Right renal cortex interstitium (tissue), 3 donors: Measurements from ENCODE around the gene NAA40. TPM values are rescaled to one million over a fixed set of nuclear protein-coding genes. Genes with fewer than 3 reads are reported as not detected.

Source experiments
- DNase-seq, 3 donors: peaks; one replicate each; pipeline ENCODE4 v3.0.0-alpha.2; 2013; ENCODE audit warnings: low read depth in 3 of 3, low spot score in 2 of 3
- polyA plus RNA-seq, 3 donors: library from polyadenylated mRNA; unstranded; fragments of 120-200 nt; gene quantifications; one replicate each; pipeline ENCODE4 v1.2.1, GENCODE V29; 2013; ENCODE audit not compliant: insufficient read length in 3 of 3

Gene NAA40
- polyA plus RNA-seq, 3 donors = 26.5 to 32.0 (median 30.2) TPM

DNA sequence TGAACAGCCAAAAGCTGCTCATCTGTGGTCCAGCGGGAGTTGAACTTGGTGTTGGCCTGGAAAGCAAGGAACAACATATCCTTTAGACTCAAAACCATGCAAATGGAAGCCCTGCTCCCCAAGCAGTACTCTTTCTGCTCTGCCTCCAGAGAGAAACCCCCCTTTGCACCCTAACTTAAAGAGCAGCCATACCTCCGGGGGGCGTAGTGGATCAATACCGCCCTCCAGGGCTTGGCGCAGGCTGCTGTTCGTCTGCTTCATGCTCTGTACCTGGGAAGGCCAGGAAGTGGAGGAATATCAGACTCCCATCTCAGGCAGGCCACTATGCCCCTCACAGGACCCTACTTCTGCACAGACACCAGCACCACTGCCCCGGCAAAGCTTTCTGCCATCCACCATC lies 26.1 kb upstream of the NAA40 start:
- no peak for DNase-seq

DNA sequence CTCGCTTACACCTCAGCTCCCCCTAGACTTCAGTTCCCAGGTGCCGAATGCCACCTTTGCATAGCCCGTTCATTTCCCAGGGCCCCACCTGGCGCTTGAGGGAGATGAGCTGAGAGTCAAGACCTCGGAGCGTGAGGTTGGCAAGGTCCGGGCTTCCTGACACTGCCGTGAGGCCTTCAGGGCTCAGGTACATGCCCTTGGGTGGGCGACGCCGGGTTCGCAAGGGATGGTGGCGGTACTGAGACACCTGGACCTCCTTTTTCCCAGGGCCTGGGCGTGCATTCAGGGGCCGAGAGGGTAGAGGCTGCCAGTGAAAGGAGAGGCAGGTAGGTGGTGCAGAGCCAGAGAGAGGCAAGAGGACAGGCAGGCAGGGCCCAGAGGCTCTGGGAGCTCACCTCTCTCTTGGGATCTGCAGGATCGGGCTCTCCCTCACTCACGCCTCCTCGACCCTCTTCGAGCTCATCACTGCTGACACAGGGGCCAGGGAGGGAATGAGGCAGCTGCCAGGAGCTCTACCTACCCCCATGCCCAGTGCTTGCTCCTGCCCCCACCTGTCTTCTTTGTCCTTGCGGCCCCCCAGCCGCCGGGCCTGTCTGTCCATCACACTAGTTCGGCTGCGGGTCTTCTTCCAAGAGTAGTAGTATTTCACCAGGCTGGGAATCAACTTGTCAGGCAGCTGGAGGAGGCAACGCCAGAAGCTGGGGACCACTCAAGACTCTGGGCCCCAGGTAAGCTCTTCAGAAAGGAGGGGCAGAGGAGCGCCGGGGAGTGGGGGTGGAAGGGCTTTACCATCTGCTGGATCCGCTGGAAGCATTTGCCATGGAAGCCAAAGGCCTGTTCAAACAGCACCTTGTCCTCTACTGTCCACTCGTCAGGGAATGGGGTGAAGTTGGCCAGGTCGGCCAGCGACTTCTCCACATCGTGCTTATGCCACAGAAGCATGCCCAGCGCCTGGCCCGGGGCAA lies 24.7 kb upstream of the NAA40 start:
- no peak for DNase-seq

DNA sequence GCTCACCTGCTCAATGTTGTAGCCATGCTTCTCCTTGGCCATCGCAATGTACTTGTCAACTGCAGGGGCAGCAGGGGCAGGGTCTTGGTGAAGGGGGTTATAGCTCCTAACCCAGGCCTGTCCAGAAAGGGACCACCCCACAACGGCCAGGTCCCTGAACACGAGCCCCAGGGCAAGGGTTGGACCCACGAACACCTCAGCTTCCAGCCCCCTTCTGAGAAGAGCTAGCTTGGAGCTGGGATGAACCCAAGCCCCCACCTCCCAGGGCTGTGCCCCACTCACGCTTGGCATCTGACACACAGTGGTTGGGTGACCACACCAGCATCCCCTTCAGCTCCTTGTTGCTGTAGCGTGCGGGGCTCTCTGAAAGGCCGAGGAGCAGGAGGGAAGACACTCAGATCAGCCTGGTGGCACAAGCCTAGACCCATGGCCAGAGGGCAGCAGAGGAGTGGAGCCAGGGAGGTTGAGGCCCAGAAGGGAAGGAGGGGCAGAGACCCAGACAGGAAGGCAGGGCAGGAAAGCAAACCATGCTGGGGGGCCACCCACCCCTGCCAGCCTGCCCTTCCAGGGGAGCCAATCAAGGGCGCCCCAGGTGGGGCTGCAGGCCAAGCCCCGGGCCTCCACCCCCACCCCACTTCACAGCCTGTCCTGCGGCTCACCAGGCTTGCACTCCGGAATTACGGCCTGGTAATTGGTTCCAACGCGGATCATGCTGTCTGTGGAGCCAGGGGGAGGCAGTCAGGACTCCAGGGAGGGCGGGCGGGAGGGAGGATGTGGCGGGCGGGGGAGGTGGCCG lies 23.7 kb upstream of the NAA40 start:
- no peak for DNase-seq

DNA sequence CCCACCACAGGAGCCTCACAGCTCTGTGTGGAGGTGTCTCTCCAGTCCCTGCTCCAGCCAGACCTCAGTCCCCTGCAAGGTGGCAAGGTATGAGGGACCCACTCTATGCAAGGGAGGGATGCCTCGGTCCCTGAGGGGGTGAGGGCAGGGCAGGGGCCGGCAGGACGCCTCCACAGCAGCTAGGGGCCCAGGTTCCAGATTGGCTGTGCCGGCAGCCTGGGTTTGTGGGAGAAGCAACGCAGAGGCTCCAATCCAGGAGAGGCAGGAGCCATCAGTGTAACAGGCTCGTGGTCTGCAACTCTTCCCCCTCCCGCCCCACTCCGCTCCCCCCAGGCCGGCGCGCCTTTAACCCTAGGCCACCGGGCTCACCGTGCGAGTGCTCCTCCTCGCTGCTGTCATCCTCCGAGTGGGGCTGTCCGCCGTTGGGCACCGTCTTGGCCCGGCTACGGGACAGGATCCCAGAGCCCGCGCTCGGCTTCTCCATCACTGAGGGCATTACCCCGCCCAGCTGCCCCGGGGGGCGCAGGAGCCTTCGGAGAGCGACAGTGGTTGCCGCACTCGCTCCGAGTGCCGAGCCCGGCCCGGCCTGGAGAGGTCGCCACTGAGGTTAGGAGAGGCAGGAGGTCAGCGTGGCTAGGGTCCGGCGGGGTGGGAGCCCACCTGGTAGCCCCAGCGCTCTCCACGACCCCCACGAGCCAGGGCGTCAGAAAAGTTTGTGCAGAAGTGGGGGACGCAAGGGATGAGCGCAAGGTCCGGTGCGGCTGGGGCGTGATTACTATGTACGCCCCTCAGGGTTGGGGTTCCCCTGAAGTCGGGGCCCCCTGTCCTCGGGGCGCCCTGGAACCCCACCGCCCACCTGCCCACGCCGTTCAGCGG lies 22.6 kb upstream of the NAA40 start:
- no peak for DNase-seq

DNA sequence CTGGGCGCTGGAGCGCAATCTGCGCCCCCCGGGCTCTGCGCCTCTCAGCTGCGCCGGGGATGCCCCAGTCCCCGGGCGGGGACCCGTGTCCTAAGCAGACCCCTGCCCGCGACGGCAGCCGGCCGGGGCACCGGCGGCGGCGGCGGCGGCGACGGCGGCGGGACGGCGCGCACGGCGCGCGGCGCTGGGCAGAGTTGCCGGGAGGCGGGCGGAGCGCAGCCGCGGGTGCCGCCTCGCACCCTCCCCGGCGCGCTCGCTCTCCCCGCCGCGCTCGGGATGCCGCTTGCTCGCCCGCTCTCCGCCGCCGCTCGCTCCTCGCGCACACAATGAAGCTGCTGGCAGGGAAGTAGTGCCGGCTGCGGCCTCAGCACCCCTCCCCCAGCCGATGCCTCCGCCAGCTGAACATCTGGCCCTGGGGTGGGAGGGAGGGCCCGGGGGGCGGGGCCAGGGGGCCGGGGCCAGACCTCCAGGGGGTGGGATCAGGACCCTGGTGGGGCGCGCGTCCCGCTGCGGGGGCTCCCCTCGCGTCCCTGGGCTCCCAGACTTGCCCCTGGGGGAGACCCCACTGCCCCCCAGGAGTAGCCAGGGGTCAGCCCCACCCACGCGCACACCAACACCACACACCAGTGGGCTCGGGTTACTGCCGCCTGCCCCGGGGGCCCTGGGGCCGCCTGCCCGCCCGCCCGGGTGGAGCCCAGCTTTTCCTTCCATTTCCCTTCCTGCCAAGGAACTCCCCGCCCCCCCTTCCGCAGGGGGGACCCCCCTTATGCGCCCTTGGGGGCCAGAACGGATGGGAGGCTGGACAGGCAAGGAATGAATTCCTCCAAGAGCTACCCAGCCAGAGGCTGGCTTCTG lies 21.7 kb upstream of the NAA40 start, which contains the start of gene RCOR2:
Gene RCOR2 (minus strand): TSS at position 328 of the 855 bp plus-strand sequence. CDS start 708 bp downstream, outside the sequence.
- no peak for DNase-seq

DNA sequence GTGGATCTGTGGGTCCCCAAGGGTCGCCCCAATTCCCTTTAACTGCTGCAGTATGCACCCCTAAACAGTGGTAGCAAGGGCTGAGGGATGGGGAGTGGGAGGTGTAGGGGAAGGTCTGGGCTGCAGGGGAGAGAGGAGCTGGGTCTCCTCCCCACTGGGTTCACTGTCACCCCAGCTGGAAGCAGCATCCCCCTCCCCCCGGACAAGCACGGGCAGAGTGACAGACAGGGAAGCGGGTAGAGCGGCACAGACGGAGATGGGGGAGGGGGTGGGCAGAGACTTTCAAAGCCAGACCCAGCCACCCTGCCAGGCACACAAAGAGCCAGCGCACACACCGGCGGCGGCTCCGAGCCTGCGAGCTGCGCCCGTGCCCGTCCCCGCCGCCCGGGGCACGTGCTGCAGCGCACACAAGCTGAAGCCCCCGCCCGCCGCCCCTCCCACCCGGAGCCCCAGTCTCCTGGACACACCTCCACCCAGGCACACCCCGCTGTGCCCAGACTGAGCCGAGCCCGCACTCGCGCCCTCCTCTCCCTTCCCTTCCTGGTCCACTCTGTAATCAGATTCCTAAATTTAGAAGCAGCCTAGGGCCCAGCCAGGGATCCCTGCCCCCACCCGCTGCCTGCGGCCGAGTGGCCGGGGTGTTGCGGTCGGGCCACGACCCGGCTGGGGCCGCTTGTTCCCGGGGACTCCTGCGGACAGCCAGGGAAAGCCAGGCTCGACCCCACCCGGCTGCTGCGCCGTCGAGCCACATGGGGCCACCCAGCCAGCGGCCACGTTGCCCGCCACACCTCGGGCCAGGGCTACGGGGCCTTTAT lies 20.9 kb upstream of the NAA40 start:
- DNase-seq = no peak

DNA sequence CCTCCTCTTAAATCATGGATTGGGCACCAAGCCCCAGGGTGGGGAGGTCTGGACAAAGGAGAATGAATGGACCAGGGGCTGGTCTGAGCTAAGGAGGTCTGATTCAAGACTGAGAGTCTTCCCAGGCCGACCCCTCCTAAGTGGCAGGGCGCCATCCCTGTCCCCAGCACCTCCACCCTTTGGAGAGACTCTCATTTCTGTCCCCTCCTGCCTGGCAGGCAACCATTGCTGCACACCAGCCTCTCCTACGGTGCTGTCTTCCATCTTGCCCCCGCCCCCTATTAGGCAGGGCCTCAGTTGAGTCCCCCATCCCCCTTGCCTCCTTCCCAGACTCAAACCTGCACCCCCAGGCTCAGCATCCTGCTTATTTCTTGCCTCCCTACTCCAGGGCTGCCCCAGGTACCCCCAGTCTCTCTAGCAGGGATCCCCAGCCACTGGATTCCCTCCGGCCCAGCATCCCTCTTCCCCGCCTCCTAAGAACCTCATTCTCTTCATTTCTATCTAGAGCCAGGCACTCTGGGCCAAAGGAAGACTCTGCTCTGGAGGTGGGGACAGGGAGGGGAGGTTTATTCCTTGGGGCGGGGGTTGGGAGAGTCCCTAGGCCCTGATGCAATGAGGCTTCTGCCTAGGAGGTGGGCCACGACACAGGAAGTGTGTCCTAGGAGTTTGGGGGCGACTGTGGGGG lies 20.2 kb upstream of the NAA40 start:
- no peak for DNase-seq

DNA sequence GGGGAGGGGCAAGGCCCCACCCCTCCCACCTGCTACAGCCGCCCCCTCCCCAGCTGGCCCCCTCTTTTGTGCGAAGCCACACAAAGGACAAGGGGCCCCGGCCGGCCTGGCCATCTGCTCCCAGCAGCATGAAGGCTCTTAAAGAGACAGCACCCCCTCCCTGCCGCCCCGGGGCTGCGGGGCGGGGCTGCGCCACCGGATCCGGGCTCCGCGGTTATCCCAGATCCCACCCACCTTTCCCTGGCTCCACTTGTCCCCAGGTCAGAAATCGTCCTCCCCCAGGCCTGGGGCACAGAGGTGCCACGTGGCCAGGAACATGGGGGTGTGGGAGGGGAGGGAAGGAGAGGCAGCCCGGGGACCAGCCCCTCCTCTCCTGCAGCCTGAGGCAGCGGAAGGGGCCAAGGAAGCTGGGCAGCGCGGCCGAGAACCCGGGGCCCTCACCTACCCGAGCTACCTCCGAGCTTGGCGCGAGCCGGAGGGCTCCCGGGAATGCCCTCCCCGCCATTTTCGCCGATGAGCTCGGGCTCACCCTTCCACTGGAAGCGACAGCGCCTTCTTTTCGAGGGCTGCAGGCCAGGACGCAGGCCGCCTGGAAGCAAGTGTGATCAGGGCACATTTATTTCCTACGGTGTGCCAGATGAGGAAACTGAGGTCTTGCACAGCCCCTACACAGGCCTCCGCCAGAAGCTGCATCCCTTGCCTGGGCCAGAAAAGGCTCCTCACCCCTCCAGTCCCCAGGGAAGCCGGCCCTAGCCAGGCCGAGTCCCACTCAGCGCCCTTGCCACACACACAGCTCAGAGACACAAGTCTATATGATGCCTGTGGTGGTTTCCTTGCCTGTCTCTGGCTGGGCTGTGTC lies 19.3 kb upstream of the NAA40 start:
- no peak for DNase-seq

DNA sequence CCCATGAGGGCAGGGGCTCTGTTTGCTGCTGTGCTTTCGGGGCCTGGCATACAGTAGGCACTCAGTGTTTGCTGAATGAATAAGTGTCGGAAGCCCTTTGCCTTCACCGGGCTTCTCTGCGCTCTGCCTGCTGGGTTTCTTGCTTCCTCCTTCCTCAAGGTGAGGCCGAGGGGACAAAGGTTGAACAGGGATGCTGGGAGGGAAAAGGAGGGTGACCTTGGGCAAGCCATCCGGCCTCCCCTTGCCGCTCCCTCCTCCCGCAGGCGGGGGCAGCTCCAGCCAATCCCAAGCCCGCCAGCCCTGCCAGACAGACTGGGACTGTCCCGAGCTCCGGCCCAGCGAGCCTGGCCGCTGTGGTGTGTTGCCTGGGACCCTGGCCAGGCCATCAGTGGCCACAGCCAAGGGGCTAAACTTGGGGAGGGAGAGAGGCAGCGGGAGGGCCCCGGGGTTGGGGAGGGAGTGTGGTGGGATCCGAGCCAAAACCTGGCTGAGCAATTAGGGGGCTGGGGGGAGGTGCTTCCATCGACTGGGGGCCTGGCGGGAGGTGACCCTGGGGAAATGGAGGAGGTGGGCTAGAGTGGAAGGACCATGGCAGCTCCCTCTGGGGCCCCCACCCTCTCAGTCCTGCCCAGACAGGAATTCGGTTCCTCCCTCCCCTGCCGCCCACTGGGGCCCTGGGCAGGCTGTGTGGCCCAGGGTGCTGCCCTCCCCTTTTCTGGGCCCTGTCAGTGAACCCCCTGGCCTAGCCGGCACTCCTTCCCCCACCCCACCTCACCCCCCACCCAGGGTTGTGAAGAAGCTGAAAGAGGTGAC lies 18.5 kb upstream of the NAA40 start:
- no peak for DNase-seq

DNA sequence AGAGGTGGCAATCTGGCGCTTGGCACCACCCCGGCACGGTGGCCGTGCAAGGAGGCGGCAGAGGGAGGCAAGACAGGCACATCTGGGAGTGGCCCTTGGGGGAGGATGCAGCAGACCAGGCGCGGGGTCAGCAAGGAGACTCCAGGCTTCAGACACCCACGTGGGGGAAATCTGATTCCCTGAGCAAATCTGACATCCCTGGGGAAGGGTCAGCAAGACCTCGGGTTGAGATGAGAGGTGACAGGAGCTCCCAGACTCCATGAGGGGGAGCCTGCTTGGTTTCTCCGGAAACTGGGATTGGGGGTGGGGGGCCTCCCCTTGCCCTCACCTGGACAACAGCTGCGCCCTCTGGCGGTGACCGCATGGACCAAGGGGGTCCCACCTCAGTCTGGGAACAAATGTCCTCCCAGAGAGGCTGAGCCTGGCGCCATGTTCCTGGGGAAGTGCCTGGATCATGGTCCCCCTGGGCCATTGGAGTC lies 17.8 kb upstream of the NAA40 start:
- DNase-seq = no peak

DNA sequence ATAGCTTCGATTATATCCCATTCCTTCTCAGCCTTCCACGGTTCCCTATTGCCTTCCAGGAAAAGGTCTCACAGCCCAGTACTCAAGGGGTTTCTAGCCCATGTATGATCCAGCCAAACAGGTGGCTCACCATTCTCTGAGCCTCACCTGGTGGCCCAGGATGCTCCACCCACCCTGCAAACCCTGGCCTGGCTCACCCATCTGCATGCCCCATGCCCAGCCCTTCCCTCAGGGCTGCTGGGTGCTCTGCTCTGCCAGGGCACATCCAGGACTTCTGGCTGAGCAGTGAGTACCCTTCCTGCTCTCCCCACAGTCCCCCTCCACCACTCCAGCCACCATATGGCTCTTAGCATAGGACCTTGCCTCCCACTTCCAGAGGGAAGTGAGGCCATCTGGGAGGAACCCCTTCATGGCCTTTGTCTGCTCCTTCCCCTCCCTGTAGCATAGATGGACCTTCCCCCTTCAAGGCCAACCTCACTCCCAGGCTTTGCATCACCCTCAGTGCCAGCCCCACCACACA lies 16.1 kb upstream of the NAA40 start:
- DNase-seq = no peak

DNA sequence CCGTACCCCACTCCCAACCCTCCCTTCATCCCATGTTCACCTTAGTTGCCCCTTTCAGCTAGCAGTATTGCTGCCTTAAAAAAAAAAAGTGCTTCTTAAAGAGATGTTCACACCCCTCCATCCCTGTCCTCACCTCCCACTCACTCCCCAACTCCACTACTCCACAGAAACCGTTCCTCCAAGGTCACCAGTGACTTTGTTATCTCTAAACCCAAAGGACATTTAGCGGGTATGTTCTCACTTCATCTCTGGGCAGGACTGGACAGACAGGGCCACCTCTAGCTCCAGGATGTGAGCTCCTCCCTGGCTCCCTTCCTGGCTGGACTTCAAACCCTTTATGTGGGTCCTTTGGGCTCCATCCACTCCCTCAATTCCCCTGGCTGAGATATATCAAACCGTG lies 15.5 kb upstream of the NAA40 start:
- DNase-seq = no peak

DNA sequence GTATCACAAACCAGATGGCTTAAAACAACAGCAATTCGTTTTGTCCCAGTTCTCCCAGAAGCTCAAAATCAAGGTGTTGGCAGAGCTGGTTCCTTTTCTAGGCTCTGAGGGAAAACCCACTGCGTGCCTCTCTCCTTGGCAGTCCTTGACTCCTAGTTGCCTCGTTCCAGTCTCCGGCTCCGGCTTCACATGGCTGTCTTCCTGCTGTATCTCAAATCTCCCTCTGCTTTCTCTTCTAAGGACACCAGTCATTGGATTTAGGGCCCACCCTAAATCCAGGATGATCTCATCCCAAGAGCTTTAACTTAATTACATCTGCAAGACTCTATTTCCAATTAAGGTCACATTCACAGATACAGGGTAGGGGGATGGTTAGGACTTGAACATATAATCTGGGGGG lies 9.2 kb upstream of the NAA40 start:
- no peak for DNase-seq

DNA sequence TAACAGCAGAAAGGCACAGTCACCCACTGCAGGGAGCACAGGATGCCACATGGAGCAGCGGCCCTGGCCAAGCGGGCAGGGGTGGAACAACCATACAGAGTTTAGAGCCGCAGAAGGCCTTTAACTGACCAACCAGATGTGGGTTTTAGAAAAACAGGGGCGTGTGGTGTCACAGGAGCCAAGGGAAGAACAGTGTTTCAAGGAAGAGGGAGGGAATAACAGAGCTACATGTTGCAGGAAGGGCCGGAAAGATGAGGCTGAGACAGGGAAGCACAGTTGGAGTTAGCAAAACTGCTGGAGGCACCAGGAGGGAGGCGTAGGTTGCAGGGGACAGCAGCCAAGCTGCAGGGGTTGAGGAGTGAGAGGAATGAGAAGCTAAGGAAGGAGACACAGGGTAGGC lies 7.8 kb upstream of the NAA40 start:
- no peak for DNase-seq

DNA sequence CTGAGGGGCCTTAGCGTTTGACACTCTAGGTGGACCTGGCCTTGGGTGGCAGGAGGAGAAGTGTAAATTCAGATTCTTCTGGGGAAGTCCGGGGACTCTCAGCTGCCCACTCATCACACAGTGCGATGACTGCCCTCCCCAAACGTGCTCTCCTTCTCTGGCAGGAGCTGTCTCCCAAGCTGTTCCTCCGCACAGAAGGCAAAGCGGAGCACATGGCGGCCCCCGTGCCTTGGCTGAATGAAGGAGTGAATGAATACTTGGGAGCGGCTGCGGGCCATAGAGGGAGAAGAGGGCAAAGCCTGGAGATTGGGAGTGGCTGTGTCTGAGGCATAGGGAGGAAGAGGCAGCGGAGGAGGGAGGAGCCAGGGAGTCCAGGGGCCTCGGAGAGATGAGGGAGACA lies 6.9 kb upstream of the NAA40 start:
- DNase-seq = no peak

DNA sequence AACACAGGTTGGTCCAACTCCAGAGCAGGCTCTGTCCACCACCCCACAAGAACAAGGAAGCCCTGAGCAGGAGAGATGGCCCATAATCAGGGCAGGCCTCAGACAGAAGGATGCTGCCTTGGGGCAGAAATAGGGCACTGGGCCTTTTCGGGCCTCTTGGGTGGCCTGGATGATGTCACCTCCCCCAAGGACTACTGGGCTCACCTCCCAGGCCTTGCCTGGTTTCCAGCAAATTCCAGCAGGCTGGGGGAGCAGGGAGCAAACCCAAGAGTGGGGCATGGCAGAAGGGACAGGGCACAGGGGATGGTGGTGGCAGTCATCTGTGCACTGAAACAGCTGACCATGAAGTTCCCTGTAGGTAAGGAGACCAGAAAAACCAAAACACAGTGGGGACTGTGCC lies 5.3 kb upstream of the NAA40 start:
- no peak for DNase-seq
